K562 (cell line): Measurements from ENCODE around the gene NUP50.

ENCODE experiments used
- GABPA ChIP-seq: fragments of 200-800 bp; sonication (Bioruptor generic); conservative IDR thresholded peaks from 2 replicates; pipeline ENCODE4 v1.6.1; 2016; ENCODE audit warnings: low read depth, missing genetic modification characterization, missing compliant biosample characterization
- POLR2AphosphoS2 ChIP-seq: IDR thresholded peaks from 2 replicates; pipeline ENCODE4 v1.6.1; 2012; ENCODE audit warnings: low read length, improper control_type of control experiment
- TFAM ChIP-seq: fragments of 250-450 bp; sonication (Bioruptor Pico); conservative IDR thresholded peaks from 2 replicates; pipeline ENCODE4 v1.5.0; 2021; ENCODE audit warnings: mild to moderate bottlenecking, moderate library complexity
- ZBTB17 ChIP-seq: fragments of 450-650 bp; formaldehyde crosslinking; IDR thresholded peaks from 2 replicates; pipeline ENCODE4 v1.4.0; 2020; ENCODE audit warnings: mild to moderate bottlenecking
- TF ChIP-seq, protein P1 (sequence below): sonication (generic); formaldehyde crosslinking; IDR thresholded peaks from 2 replicates; pipeline ENCODE4 v1.8.1; 2023; ENCODE audit warnings: mild to moderate bottlenecking, missing genetic modification reagents

DNA sequence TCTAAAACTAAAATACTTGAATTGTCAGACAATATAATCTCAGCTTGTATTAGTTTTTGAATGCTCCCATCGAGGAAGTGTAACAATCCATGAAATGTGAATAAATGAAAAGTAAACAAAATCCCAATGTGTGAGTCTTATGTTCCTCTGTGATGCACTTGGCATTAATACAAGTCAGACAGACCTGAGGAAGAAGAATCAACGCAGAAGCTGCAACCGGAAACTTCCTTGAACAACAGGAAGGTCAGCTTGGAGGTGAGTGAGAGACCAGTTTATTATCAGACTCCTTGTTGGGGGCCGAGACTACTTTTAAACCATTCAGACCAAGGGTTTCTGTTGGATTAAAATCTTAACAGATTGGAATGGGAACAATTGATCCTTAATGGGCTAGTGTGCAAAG lies 24.2 kb downstream of the NUP50 start:
- TF ChIP-seq ZBTB17 (CRISPR knock-in tag): no peak
- TF ChIP-seq, protein P1, sequence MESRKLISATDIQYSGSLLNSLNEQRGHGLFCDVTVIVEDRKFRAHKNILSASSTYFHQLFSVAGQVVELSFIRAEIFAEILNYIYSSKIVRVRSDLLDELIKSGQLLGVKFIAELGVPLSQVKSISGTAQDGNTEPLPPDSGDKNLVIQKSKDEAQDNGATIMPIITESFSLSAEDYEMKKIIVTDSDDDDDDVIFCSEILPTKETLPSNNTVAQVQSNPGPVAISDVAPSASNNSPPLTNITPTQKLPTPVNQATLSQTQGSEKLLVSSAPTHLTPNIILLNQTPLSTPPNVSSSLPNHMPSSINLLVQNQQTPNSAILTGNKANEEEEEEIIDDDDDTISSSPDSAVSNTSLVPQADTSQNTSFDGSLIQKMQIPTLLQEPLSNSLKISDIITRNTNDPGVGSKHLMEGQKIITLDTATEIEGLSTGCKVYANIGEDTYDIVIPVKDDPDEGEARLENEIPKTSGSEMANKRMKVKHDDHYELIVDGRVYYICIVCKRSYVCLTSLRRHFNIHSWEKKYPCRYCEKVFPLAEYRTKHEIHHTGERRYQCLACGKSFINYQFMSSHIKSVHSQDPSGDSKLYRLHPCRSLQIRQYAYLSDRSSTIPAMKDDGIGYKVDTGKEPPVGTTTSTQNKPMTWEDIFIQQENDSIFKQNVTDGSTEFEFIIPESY (CRISPR knock-in tag): no peak
- TF ChIP-seq POLR2AphosphoS2: no peak
- no peak for TF ChIP-seq GABPA (tag)
- no peak for TF ChIP-seq TFAM (CRISPR knock-in tag)
